ENCODE measurements around the gene ANAPC7.

DNA sequence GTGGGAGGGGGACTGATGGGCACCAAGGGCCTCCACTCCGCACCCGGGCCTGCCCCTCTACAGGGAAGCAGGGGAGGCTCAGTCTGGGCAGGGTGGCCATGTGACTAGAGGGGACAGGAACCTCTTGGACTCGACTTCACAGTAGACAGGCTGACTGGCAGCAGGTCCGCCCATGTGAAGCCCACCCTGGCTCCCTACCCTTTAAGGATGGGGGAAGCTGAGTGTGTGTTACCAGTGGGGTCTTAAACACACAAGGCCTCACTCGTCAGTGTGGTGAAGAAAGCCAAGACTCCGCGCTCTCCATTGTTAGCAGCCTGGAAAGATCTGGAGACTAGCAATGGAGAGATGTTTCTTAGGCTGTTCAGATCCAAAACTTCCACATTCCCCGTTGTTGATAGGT is 52.4 kb downstream of the ANAPC7 start:
- TF ChIP-seq CTCF (optimal IDR thresholded peaks at IDR 0.05 in 1 of 3, IDR thresholded peaks at IDR 0.05 in 1 of 3, conservative IDR thresholded peaks at IDR 0.05 in 1 of 3; ENCODE audit: extremely low read depth in 1 of 3, insufficient read depth in 2 of 3, low read length in 3 of 3): no peak
- no peak for TF ChIP-seq EZH2 (IDR thresholded peaks at IDR 0.05; ENCODE audit: low read length)
